GM18517 (cell line): ENCODE measurements around the gene TMEM63C.

Source experiments
- ATAC-seq: cut with Tn5 transposase; IDR thresholded peaks from one replicate; pipeline ENCODE4 v1.9.1; 2021; ENCODE audit warnings: mild to moderate bottlenecking, moderate library complexity; ENCODE audit not compliant: unreplicated experiment

Gene TMEM63C

GRCh38 chr14:77195766-77196165 lies 14.2 kb downstream of the TMEM63C start:
- no peak for ATAC-seq

- no peak for ATAC-seq
These were observed 16.4 kb downstream of the TMEM63C start for GRCh38 chr14:77197988-77198387.

GRCh38 chr14:77198561-77198960 lies 17.0 kb downstream of the TMEM63C start:
- ATAC-seq = no peak

GRCh38 chr14:77199590-77199989 lies 18.0 kb downstream of the TMEM63C start:
- ATAC-seq = no peak

GRCh38 chr14:77200406-77200985 lies 18.9 kb downstream of the TMEM63C start:
- no peak for ATAC-seq

GRCh38 chr14:77201696-77202095 lies 20.1 kb downstream of the TMEM63C start:
- no peak for ATAC-seq

- ATAC-seq = no peak
These were observed 22.2 kb downstream of the TMEM63C start for GRCh38 chr14:77203611-77204458.

GRCh38 chr14:77204459-77204771 lies 22.8 kb downstream of the TMEM63C start:
- no peak for ATAC-seq

- ATAC-seq = no peak
These were observed 23.3 kb downstream of the TMEM63C start for GRCh38 chr14:77204907-77205306.

- ATAC-seq = no peak
These were observed 24.0 kb downstream of the TMEM63C start for GRCh38 chr14:77205566-77205965.

- ATAC-seq = no peak
These were observed 24.7 kb downstream of the TMEM63C start for GRCh38 chr14:77206261-77206824.

GRCh38 chr14:77206877-77207389 lies 25.3 kb downstream of the TMEM63C start:
- ATAC-seq = no peak

- no peak for ATAC-seq
These were observed 26.8 kb downstream of the TMEM63C start for GRCh38 chr14:77208291-77208978.

GRCh38 chr14:77208979-77209318 lies 27.4 kb downstream of the TMEM63C start:
- ATAC-seq = no peak

GRCh38 chr14:77212097-77212870 lies 30.7 kb downstream of the TMEM63C start:
- ATAC-seq = no peak

- no peak for ATAC-seq
These were observed 31.5 kb downstream of the TMEM63C start for GRCh38 chr14:77212943-77213678.

- ATAC-seq = no peak
These were observed 32.0 kb downstream of the TMEM63C start for GRCh38 chr14:77213679-77214016.

- no peak for ATAC-seq
These were observed 32.6 kb downstream of the TMEM63C start for GRCh38 chr14:77214216-77214615.

GRCh38 chr14:77217551-77217950 lies 36.0 kb downstream of the TMEM63C start:
- no peak for ATAC-seq

- ATAC-seq = no peak
These were observed 38.0 kb downstream of the TMEM63C start for GRCh38 chr14:77219591-77219990.
